Erythroblast (primary cell): ENCODE data around the gene CREB5.

Source experiments
- GATA1 ChIP-seq: IDR thresholded peaks from 2 replicates; pipeline ENCODE4 v1.6.1; 2011; ENCODE audit warnings: low read depth, mild to moderate bottlenecking, control low read depth, low read length, moderate library complexity
- POLR2A ChIP-seq: IDR thresholded peaks from 2 replicates; pipeline ENCODE4 v1.6.1; 2011; ENCODE audit warnings: mild to moderate bottlenecking, low read length

- no peak for TF ChIP-seq POLR2A
- no peak for TF ChIP-seq GATA1
Observed at GRCh38 chr7:28739128-28739527, 326.8 kb downstream of the CREB5 start.
